ENCODE data around the gene RASGRF1. TPM values are rescaled to one million over a fixed set of nuclear protein-coding genes. Genes with fewer than 3 reads are reported as not detected.

The RASGRF1 gene
- total RNA-seq, 1 donor from 2014 or later: 0.41 TPM

GRCh38 chr15:79017953-79018352 lies 72.6 kb downstream of the RASGRF1 start:
- no peaks in the 10 kb centered on the region for H3K36me3 Mint-ChIP-seq
- H3K27me3 Mint-ChIP-seq: peaks cover 3% of the 10 kb centered on the region
- H3K27ac Mint-ChIP-seq: no peak overlapping the region
- no peak for TF ChIP-seq CTCF (conservative IDR thresholded peaks at IDR 0.05)
- H3K4me1 Mint-ChIP-seq (ENCODE audit: unreplicated experiment): no peaks in the 10 kb centered on the region
- no peak overlapping the region for H3K4me3 Mint-ChIP-seq
- no peak for DNase-seq (ENCODE audit: extremely low spot score, unreplicated experiment)
- H3K9me3 Mint-ChIP-seq: no peaks in the 10 kb centered on the region

- no peak for DNase-seq (ENCODE audit: extremely low spot score, unreplicated experiment)
- H3K27me3 Mint-ChIP-seq: peaks cover 3% of the 10 kb centered on the region
- no peaks in the 10 kb centered on the region for H3K36me3 Mint-ChIP-seq
- H3K4me3 Mint-ChIP-seq: no peak overlapping the region
- no peak for TF ChIP-seq CTCF (conservative IDR thresholded peaks at IDR 0.05)
- no peak overlapping the region for H3K27ac Mint-ChIP-seq
- H3K4me1 Mint-ChIP-seq (ENCODE audit: unreplicated experiment): no peaks in the 10 kb centered on the region
- H3K9me3 Mint-ChIP-seq: no peaks in the 10 kb centered on the region
Measured at GRCh38 chr15:79016527-79017170, 73.9 kb downstream of the RASGRF1 start.

- no peak overlapping the region for H3K27ac Mint-ChIP-seq
- no peaks in the 10 kb centered on the region for H3K36me3 Mint-ChIP-seq
Measured at GRCh38 chr15:79015416-79015815, 75.2 kb downstream of the RASGRF1 start.

DNA sequence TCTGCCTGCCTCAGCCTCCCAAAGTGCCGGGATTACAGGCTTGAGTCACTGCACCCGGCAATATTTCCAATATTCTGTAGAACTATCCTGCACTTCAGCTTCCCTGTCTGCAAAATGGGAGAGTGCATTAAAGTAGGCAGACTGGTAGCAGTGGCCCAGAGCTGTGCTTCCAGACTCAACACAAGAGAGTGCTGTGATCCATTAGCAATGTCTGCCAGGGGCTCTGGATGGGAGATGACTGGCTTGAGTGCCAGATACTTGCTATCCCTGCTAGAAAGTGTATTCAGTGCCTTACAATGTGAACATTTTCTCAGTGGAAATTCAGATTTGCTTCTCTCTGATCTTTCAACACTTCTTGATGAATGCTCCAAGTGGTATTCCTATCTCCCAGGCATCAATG lies 80.3 kb downstream of the RASGRF1 start:
- Mint-ChIP-seq H3K36me3 (no peaks in the 10 kb centered on the region), H3K4me3 (no peak overlapping the region), H3K4me1 (ENCODE audit: unreplicated experiment) (peaks cover 9% of the 10 kb centered on the region), H3K9me3 (no peaks in the 10 kb centered on the region), H3K27me3 (peaks cover 3% of the 10 kb centered on the region), H3K27ac (no peak overlapping the region)
- no peak for TF ChIP-seq CTCF (conservative IDR thresholded peaks at IDR 0.05)
- DNase-seq (ENCODE audit: extremely low spot score, unreplicated experiment): no peak

More at GRCh38 chr15:79015416-79015815, 75.2 kb downstream of the RASGRF1 start:
- Mint-ChIP-seq H3K27me3 (peaks cover 3% of the 10 kb centered on the region), H3K9me3 (no peaks in the 10 kb centered on the region), H3K4me3 (no peak overlapping the region), H3K4me1 (ENCODE audit: unreplicated experiment) (no peaks in the 10 kb centered on the region)
- no peak for TF ChIP-seq CTCF (conservative IDR thresholded peaks at IDR 0.05)
- DNase-seq (ENCODE audit: extremely low spot score, unreplicated experiment): no peak

- no peak overlapping the region for H3K4me3 Mint-ChIP-seq
- peaks cover 3% of the 10 kb centered on the region for H3K27me3 Mint-ChIP-seq
- DNase-seq (ENCODE audit: extremely low spot score, unreplicated experiment): no peak
- H3K36me3 Mint-ChIP-seq: no peaks in the 10 kb centered on the region
- H3K27ac Mint-ChIP-seq: no peak overlapping the region
- TF ChIP-seq CTCF (conservative IDR thresholded peaks at IDR 0.05): no peak
- peaks cover 9% of the 10 kb centered on the region for H3K4me1 Mint-ChIP-seq (ENCODE audit: unreplicated experiment)
- H3K9me3 Mint-ChIP-seq: no peaks in the 10 kb centered on the region
Measured at GRCh38 chr15:79009379-79009778, 81.2 kb downstream of the RASGRF1 start.
